K562 (cell line): ENCODE results near the gene MDN1. TPM values are rescaled to one million over a fixed set of nuclear protein-coding genes. Genes with fewer than 3 reads are reported as not detected.

ENCODE experiments used
- ATAC-seq: fragments of 200-7000 bp; cut with Tn5 transposase; 3 replicates; pipeline ENCODE4 v1.9.1; 2020; ENCODE audit warnings: moderate library complexity
- BruUV-seq: library from RNA; stranded (reverse); fragments of 400-500 nt; replicated peaks from 2 replicates; lab custom pipeline; 2021; lab: Mats Ljungman, UMichigan
- CTCF ChIA-PET: fragments of 300-600 bp; formaldehyde crosslinking; extraction: SDS; loops from one replicate; lab custom pipeline; 2021; ENCODE audit warnings: low intra/inter-chr PET ratio; lab: Yijun Ruan, JAX
- POLR2A ChIA-PET: fragments of 300-600, 350-650 bp; sonication (Branson Sonifier 250); formaldehyde crosslinking; extraction: SDS; loops from one replicate; lab custom pipeline; 2021; ENCODE audit warnings: antibody characterized with exemption, inconsistent platforms; lab: Yijun Ruan, JAX
- DNase-seq, 4 experiments: peaks; one replicate each; pipeline versions ENCODE4 v3.0.0 to v3.0.0-alpha.2; 2011 to 2018; ENCODE audit warnings: low spot score in 3 of 4, mixed read lengths in 3 of 4; ENCODE audit errors: extremely low read depth in 1 of 4
- FAIRE-seq: peaks from 2 replicates; lab custom pipeline; 2011; peaks lifted over from hg19 to GRCh38; lab: Jason Lieb, UNC
- H2AFZ ChIP-seq: 2 replicates; pipeline ENCODE4 v1.6.0; 2011; ENCODE audit warnings: low read depth, low read length, control low read depth, inconsistent platforms
- H3K27ac ChIP-seq: fragments of 200-600 bp; 3 replicates; pipeline ENCODE4 v1.8.0; 2011; ENCODE audit warnings: low read depth, mild to moderate bottlenecking, control low read depth, inconsistent platforms, low read length, moderate library complexity, mixed read lengths; ENCODE audit errors: extremely low read depth
- H3K27me3 ChIP-seq, 2 experiments: fragments of 300-600 bp in 1 of 2; 2 replicates in 1 of 2; 3 replicates in 1 of 2; pipeline versions ENCODE4 v1.6.0 to v1.8.0; 2011; ENCODE audit warnings: inconsistent platforms in 2 of 2, low read length in 2 of 2, mild to moderate bottlenecking in 1 of 2, mixed read lengths in 1 of 2, moderate library complexity in 1 of 2; ENCODE audit not compliant: control insufficient read depth in 2 of 2, insufficient read depth in 2 of 2
- H3K36me3 ChIP-seq: fragments of 300-600 bp; 3 replicates; pipeline ENCODE4 v1.8.0; 2011; ENCODE audit warnings: mild to moderate bottlenecking, low read length, inconsistent platforms; ENCODE audit not compliant: control insufficient read depth, insufficient read depth
- H3K4me1 ChIP-seq, 2 experiments: fragments of 200-600 bp in 1 of 2; replicated peaks in 1 of 2; 2 replicates in 1 of 2; 3 replicates in 1 of 2; pipeline versions ENCODE4 v1.5.1 to v1.8.0; 2011; ENCODE audit warnings: inconsistent platforms in 2 of 2, low read length in 2 of 2, mild to moderate bottlenecking in 1 of 2, mixed read lengths in 1 of 2, moderate library complexity in 1 of 2; ENCODE audit not compliant: control insufficient read depth in 2 of 2, insufficient read depth in 2 of 2
- H3K4me2 ChIP-seq: 2 replicates; pipeline ENCODE4 v1.6.1; 2011; ENCODE audit warnings: low read length, control low read depth, inconsistent platforms, mixed read lengths; ENCODE audit not compliant: insufficient read depth
- H3K4me3 ChIP-seq: fragments of 200-600 bp; sonication (generic), shearing (Covaris generic); 2 replicates; pipeline ENCODE4 v1.5.1; 2016; ENCODE audit warnings: control low read depth, inconsistent platforms
- H3K79me2 ChIP-seq: fragments of 200-600 bp; 3 replicates; pipeline ENCODE4 v1.8.0; 2011; ENCODE audit warnings: low read length, inconsistent platforms; ENCODE audit not compliant: control insufficient read depth, insufficient read depth
- H3K9ac ChIP-seq, 2 experiments: 2 replicates each; pipeline versions ENCODE4 v1.6.0 to v1.6.1; 2011; ENCODE audit warnings: low read depth in 2 of 2, low read length in 2 of 2, control low read depth in 1 of 2, inconsistent platforms in 1 of 2, mild to moderate bottlenecking in 1 of 2, mixed read lengths in 1 of 2; ENCODE audit not compliant: insufficient read depth in 1 of 2
- H3K9me1 ChIP-seq: one replicate; pipeline ENCODE4 v1.6.0; 2011; ENCODE audit warnings: inconsistent platforms, mild to moderate bottlenecking, low read length, moderate library complexity; ENCODE audit not compliant: control insufficient read depth, insufficient read depth
- H3K9me3 ChIP-seq: replicated peaks from 2 replicates; pipeline ENCODE4 v1.5.1; 2011; ENCODE audit warnings: low read depth, low read length, inconsistent platforms; ENCODE audit not compliant: control insufficient read depth, insufficient read depth
- H4K20me1 ChIP-seq: replicated peaks from 2 replicates; pipeline ENCODE4 v1.6.1; 2011; ENCODE audit warnings: low read length, inconsistent platforms, mixed read lengths; ENCODE audit not compliant: control insufficient read depth, insufficient read depth
- NELFE ChIP-seq: IDR thresholded peaks from 2 replicates; pipeline ENCODE4 v1.6.1; 2011; ENCODE audit warnings: mild to moderate bottlenecking; ENCODE audit not compliant: insufficient read depth, insufficient read length
- NFXL1 ChIP-seq: fragments of 450-650 bp; formaldehyde crosslinking; IDR thresholded peaks from 2 replicates; pipeline ENCODE4 v1.4.0; 2021; ENCODE audit warnings: mild to moderate bottlenecking
- SMC3 ChIP-seq: conservative IDR thresholded peaks from 2 replicates; pipeline ENCODE4 v1.6.1; 2011; ENCODE audit warnings: low read depth, low read length, improper control_type of control experiment; ENCODE audit not compliant: insufficient read depth
- TBP ChIP-seq: optimal IDR thresholded peaks from 2 replicates; pipeline ENCODE3; 2011; ENCODE audit warnings: low read depth, low read length, improper control_type of control experiment
- THRAP3 ChIP-seq: fragments of 450-650 bp; IDR thresholded peaks from 2 replicates; pipeline ENCODE4 v1.6.1; 2016; ENCODE audit warnings: mild to moderate bottlenecking, inconsistent platforms, borderline replicate concordance
- WGBS: fragments of 100-300 bp; shearing (Covaris generic); methylation state at CpG from one replicate; pipeline ENCODE4 v1.1.6; 2016; ENCODE audit warnings: low coverage, mixed read lengths; ENCODE audit not compliant: insufficient coverage; ENCODE audit errors: missing lambda C conversion rate; 5-methylcytosine and 5-hydroxymethylcytosine counted together
- in situ Hi-C: fragments of 300-500 bp; cut with MboI; formaldehyde crosslinking; loops from 4 replicates; pipeline ENCODE4 v1.15.0; 2018; ENCODE audit warnings: inconsistent platforms, mixed read lengths
- intact Hi-C: fragments of 100-400 bp; cut with micrococcal nuclease; formaldehyde crosslinking; loops from 2 replicates; pipeline ENCODE4 v1.14.2; 2022
- polyA plus RNA-seq, 8 experiments: library from polyadenylated mRNA; depleted of rRNA in 4 of 8; stranded (reverse) in 5 of 8; unstranded in 3 of 8; fragments of >200 nt; fragmentation: Nextera tagmentation in 2 of 8; fragmentation: Illumina TruSeq in 1 of 8; extraction: Ambion mirVana in 2 of 8; extraction: Trizol in 1 of 8; gene quantifications; 2 replicates each; pipeline versions ENCODE4 v1.2.1 to v1.2.3, GENCODE V29; 2011 to 2014; ENCODE audit warnings: inconsistent platforms in 1 of 8, missing spikeins in 1 of 8
- total RNA-seq, 7 experiments: library from RNA; depleted of rRNA in 6 of 7; stranded (reverse); fragments of >200 nt in 6 of 7; fragmentation: Illumina TruSeq in 2 of 7; extraction: Trizol in 2 of 7; gene quantifications; 2 replicates each; pipeline versions ENCODE4 v1.2.1 to v1.2.3, GENCODE V29; 2011 to 2021; ENCODE audit warnings: low replicate concordance in 1 of 7
- TF ChIP-seq, protein P1 (sequence below): fragments of 250-450 bp; sonication (Bioruptor Pico); IDR thresholded peaks from 2 replicates; pipeline ENCODE4 v1.5.0; 2021; ENCODE audit warnings: mild to moderate bottlenecking, moderate library complexity
- TF ChIP-seq, protein P2 (sequence below): fragments of 450-650 bp; IDR thresholded peaks from 2 replicates; pipeline ENCODE4 v1.6.1; 2017; ENCODE audit warnings: antibody characterized with exemption, mild to moderate bottlenecking

The MDN1 gene
- total and polyA plus RNA-seq, 9 of the 15 experiments (the other 6 are each of a cell fraction or from before 2014, with no cell fraction given) = 25.6 to 93.6 (median 43.0) TPM

DNA sequence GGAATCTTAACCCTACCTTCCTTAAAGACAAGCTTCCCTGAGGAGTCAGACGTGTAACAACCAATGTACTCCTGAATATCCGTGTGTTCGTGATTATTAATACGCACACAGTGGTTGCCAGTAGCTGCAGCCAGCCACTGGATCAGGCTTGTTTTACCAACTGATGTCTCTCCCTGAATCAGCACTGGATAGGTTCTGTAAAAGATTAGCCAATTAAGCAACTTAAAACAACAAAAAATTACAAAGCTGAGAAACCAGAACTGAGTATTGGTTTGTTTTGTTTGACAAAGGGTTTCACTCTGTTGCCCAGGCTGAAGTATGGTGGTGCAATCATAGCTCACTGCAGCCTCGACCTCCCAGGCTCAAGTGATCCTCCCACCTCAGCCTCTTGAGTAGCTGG, 69.3 kb downstream of the MDN1 start (continued):
- TF ChIP-seq, protein P1, sequence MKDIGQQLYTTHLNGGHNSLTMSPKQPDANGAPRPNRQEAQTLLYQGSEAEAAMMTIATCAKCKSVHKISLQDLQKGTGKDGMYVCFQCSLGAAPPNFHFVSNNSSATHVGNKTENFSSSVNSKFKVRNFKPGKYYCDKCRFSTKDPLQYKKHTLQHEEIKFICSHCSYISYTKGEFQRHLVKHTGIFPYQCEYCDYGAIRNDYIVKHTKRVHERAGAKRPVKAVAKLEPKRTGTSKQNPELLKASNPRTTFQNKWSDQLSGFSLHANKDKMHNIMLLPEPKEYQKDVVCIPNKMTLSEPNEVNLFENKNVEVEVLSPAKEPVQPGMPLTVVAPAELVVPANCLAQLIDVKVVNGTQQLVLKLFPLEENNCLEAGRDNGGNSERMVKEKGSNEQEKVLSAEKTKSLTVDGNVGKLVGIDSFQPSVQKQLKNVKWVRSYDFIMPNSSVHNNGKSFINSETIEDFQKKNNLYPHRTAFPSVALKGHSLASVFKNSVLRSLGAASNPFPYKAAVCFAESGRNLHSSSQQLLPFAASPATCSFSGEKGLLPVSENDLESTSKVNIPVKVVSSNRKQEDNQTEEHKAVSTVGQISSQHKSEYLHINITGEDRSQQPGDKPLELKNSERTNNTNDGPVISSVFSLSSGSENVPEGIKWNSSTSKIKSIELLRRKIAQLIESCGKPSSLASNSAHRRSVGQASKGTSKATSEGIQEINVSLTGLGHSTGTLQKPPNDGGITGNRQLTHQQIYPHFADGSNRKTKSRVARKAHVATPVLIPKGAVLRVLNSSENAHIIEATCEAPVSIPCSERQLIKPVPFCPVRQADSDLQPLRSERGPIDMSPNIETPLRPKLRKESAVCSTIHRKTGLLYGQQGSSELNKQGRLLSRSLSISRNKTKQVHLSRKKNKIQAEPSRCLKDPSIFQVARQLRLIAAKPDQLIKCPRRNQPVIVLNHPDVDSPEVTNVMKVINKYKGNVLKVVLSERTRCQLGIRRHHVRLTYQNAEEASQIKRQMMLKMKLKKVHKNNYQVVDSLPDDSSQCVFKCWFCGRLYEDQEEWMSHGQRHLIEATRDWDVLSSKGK = no peak
- TF ChIP-seq TBP = no peak
- no peak for TF ChIP-seq NELFE
- TF ChIP-seq, all 486 proteins: peak for 0

DNA sequence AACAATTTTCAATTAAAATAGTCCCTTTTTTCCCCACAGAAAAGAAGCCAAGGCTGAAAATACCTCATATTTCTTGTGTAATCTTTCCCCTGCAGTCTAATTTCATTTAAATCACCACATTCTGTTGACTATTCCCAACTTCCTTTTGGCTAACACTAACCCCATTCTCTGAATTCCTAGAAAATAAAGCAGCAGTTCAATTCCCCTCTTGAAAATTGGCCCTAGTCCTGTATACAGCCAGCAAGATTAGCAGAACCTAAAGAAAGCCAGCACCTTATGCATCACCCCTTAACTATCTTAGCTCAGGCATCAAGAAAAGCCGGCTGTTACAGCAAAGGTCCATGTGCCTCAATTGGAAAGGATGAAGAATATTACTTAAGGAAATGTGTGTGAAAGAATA, 69.7 kb downstream of the MDN1 start:
- Histone ChIP-seq H3K9me3 (no peaks in the 10 kb centered on the region), H3K79me2 (no peaks in the 10 kb centered on the region), H3K27me3 (no peaks in the 10 kb centered on the region), H3K9me1 (no peaks in the 10 kb centered on the region), H3K27ac (no peak overlapping the region), H3K4me2 (no peak overlapping the region), H2AFZ (no peak overlapping the region), H3K4me1 (no peaks in the 10 kb centered on the region), H3K4me3 (no peak overlapping the region), H3K9ac (no peak overlapping the region), H3K36me3 (peaks cover 91% of the 10 kb centered on the region), H4K20me1 (no peaks in the 10 kb centered on the region)
- DNase-seq (no peak), ATAC-seq (no peak), FAIRE-seq (peak; percentile 19)
- TF ChIP-seq SMC3 (no peak), NFXL1 (CRISPR knock-in tag) (no peak), THRAP3 (no peak)
- TF ChIP-seq, protein P2, sequence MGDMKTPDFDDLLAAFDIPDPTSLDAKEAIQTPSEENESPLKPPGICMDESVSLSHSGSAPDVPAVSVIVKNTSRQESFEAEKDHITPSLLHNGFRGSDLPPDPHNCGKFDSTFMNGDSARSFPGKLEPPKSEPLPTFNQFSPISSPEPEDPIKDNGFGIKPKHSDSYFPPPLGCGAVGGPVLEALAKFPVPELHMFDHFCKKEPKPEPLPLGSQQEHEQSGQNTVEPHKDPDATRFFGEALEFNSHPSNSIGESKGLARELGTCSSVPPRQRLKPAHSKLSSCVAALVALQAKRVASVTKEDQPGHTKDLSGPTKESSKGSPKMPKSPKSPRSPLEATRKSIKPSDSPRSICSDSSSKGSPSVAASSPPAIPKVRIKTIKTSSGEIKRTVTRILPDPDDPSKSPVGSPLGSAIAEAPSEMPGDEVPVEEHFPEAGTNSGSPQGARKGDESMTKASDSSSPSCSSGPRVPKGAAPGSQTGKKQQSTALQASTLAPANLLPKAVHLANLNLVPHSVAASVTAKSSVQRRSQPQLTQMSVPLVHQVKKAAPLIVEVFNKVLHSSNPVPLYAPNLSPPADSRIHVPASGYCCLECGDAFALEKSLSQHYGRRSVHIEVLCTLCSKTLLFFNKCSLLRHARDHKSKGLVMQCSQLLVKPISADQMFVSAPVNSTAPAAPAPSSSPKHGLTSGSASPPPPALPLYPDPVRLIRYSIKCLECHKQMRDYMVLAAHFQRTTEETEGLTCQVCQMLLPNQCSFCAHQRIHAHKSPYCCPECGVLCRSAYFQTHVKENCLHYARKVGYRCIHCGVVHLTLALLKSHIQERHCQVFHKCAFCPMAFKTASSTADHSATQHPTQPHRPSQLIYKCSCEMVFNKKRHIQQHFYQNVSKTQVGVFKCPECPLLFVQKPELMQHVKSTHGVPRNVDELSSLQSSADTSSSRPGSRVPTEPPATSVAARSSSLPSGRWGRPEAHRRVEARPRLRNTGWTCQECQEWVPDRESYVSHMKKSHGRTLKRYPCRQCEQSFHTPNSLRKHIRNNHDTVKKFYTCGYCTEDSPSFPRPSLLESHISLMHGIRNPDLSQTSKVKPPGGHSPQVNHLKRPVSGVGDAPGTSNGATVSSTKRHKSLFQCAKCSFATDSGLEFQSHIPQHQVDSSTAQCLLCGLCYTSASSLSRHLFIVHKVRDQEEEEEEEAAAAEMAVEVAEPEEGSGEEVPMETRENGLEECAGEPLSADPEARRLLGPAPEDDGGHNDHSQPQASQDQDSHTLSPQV = no peak
- whole genome bisulfite sequencing = 63% methylated on average over 1 of the region's 1 CpG
- BruUV-seq = no TSS peak
- ChIA-PET CTCF (no interaction called here), POLR2A (no interaction called here)
- intact Hi-C loops (no loop called here), in situ Hi-C loops (no loop called here)
